GM12873 (cell line): ENCODE results near the gene KRTAP5-5.
"Not testable (repeated sequence)": the region's sequence is repeated elsewhere in the genome, so short reads cannot be mapped to it uniquely, and the experiment has no call there.

Experiments
- CTCF ChIP-seq: IDR thresholded peaks from 2 replicates; pipeline ENCODE4 v1.5.1; 2012; ENCODE audit warnings: low read depth, mild to moderate bottlenecking, moderate library complexity, low read length, control low read depth; ENCODE audit not compliant: insufficient read depth; ENCODE audit errors: missing control alignments

The KRTAP5-5 gene

GRCh38 chr11:1629326-1630185 lies at the start of gene KRTAP5-5:
KRTAP5-5 (plus strand) TSS chr11:1629775; CDS start chr11:1629841, 66 bp downstream.
- no peak for TF ChIP-seq CTCF

GRCh38 chr11:1581976-1582375 lies 47.6 kb upstream of the KRTAP5-5 start:
- no peak for TF ChIP-seq CTCF

GRCh38 chr11:1584661-1585370 lies 44.8 kb upstream of the KRTAP5-5 start, which contains the start of gene KRTAP5-1:
KRTAP5-1 (minus strand) TSS chr11:1585283; CDS start chr11:1585249, 34 bp downstream.
- TF ChIP-seq CTCF, result not testable (repeated sequence)

GRCh38 chr11:1586699-1587098 lies 42.9 kb upstream of the KRTAP5-5 start:
- TF ChIP-seq CTCF, result no peak

GRCh38 chr11:1589996-1590395 lies 39.6 kb upstream of the KRTAP5-5 start:
- no peak for TF ChIP-seq CTCF

GRCh38 chr11:1592628-1593027 lies 36.9 kb upstream of the KRTAP5-5 start:
- no peak for TF ChIP-seq CTCF

GRCh38 chr11:1597331-1597993 lies 32.1 kb upstream of the KRTAP5-5 start:
- no peak for TF ChIP-seq CTCF
